ENCODE measurements around the gene PGBD5. TPM values are rescaled to one million over a fixed set of nuclear protein-coding genes. Genes with fewer than 3 reads are reported as not detected.
A peak's percentile ranks its signal among the peaks of the same experiment; 100 is the strongest.

The PGBD5 gene
- polyA plus RNA-seq, 3 donors, result 0.44 TPM; not detected in 2

DNA sequence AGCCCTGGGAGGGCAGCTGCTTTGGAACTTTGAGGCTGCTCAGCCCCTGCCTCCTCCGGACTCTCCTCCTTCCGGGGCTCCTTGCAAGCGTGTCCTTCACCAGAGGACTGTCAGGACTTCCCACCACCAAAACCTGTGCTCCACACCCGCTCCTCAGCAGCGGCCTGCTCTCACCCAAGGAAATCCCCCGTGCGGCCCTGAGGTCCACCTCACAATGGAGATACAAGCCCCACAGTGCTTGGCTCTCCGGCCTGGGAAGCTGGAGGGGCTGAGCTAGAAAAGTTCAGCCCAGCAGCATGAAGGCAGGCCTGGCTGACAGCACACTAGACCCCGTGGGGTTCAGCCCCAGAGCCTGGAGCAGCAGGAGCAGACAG is 33.6 kb downstream of the PGBD5 start:
- H3K4me3 Mint-ChIP-seq, result no peak overlapping the region
- WGBS (ENCODE audit: insufficient coverage), result 58% methylated on average over 7 of the region's 9 CpGs

DNA sequence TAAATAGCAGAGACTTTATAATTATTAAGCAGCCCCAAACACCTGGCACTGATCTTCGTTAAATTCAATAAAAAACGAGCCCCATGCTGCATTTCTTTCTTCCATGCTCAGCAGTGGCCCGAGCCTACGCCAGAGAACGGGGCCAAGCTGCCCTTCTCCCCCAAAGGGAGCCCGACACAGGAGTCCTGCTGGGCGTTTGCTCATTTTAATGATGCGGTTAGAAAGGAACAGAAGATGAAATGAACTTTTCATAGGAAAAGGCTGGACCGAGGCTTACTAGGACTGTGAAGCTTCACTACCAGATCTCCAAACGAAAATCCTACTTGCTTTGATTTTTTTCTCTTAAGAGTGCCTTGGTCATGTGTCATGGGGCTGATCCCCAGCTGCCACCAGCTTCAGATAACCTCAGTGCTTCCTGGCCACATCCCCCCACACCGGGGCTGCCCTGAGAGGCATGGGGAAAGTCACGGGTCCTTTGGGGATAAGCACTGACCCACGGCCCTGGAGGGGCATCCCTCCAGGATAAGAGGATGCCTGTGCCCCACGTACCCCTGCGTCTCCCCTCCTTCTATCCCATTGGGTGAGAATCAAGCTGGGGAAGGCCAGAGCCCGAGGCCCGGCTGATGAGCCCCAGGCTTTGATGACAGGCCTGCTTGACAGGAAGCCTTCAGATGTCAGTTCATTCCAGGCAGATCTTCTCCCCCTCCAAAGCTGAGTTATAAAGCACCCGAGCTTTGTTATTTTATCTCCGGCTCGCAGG is 34.2 kb downstream of the PGBD5 start:
- no peak overlapping the region for H3K4me2 ChIP-seq (replicated peaks; ENCODE audit: extremely low read depth, low read length, poor library complexity, severe bottlenecking)
- TF ChIP-seq CTCF (IDR thresholded peaks at IDR 0.05), result no peak
- H3K79me2 ChIP-seq (ENCODE audit: insufficient read depth, low read length), result no peaks in the 10 kb centered on the region
- H2AFZ ChIP-seq (ENCODE audit: insufficient read depth, low read depth, low read length, poor library complexity, severe bottlenecking), result no peak overlapping the region
- no peak overlapping the region for H3K27ac ChIP-seq (ENCODE audit: low read depth in 1 of 2, low read length in 2 of 2)
- H3K36me3 ChIP-seq (replicated peaks in 1 of 2; ENCODE audit: control insufficient read depth in 1 of 2, insufficient read depth in 2 of 2, low read length in 2 of 2), result no peaks in the 10 kb centered on the region
- DNase-seq, result no peak
- Mint-ChIP-seq H3K4me3 (no peak overlapping the region), H3K9me3 (peaks cover 0 to 17% (median 10%) of the 10 kb centered on the region in 7 donors), H3K27ac (no peak overlapping the region), H3K4me1 (no peaks in the 10 kb centered on the region), H3K36me3 (no peaks in the 10 kb centered on the region), H3K27me3 (ENCODE audit: low read depth in 3 of 3) (peaks cover 8 to 19% (median 9%) of the 10 kb centered on the region in 3 donors)
- WGBS (ENCODE audit: insufficient coverage), result 47% methylated on average over 9 of the region's 20 CpGs
- no peaks in the 10 kb centered on the region for H3K27me3 ChIP-seq (ENCODE audit: control insufficient read depth in 2 of 2, insufficient read depth in 2 of 2, low read length in 2 of 2)
- H3K4me1 ChIP-seq (ENCODE audit: control insufficient read depth in 1 of 2, insufficient read depth in 2 of 2, low read length in 2 of 2), result no peaks in the 10 kb centered on the region
- H4K20me1 ChIP-seq (ENCODE audit: insufficient read depth, low read length), result no peaks in the 10 kb centered on the region
- no peak overlapping the region for H3K4me3 ChIP-seq (replicated peaks in 1 of 3; ENCODE audit: low read depth in 2 of 3, low read length in 3 of 3)
- no peak overlapping the region for H3K9ac ChIP-seq (ENCODE audit: insufficient read depth, low read length, poor library complexity, severe bottlenecking)
- intact Hi-C loops (cut with micrococcal nuclease), result no loop called here
- H3K9me3 ChIP-seq (replicated peaks in 1 of 2; ENCODE audit: control insufficient read depth in 1 of 2, insufficient read depth in 1 of 2, low read length in 2 of 2), result peaks cover 0 to 13% of the 10 kb centered on the region in 2 donors

More for the DNA sequence above, 33.6 kb downstream of the PGBD5 start:
- Histone ChIP-seq H3K27ac (ENCODE audit: low read depth in 1 of 2, low read length in 2 of 2) (no peak overlapping the region), H4K20me1 (ENCODE audit: insufficient read depth, low read length) (no peaks in the 10 kb centered on the region), H3K4me2 (replicated peaks; ENCODE audit: extremely low read depth, low read length, poor library complexity, severe bottlenecking) (no peak overlapping the region), H3K9ac (ENCODE audit: insufficient read depth, low read length, poor library complexity, severe bottlenecking) (no peak overlapping the region), H2AFZ (ENCODE audit: insufficient read depth, low read depth, low read length, poor library complexity, severe bottlenecking) (no peak overlapping the region), H3K36me3 (replicated peaks in 1 of 2; ENCODE audit: control insufficient read depth in 1 of 2, insufficient read depth in 2 of 2, low read length in 2 of 2) (no peaks in the 10 kb centered on the region), H3K27me3 (ENCODE audit: control insufficient read depth in 2 of 2, insufficient read depth in 2 of 2, low read length in 2 of 2) (no peaks in the 10 kb centered on the region), H3K9me3 (replicated peaks in 1 of 2; ENCODE audit: control insufficient read depth in 1 of 2, insufficient read depth in 1 of 2, low read length in 2 of 2) (peaks cover 0 to 13% of the 10 kb centered on the region in 2 donors), H3K79me2 (ENCODE audit: insufficient read depth, low read length) (no peaks in the 10 kb centered on the region), H3K4me3 (replicated peaks in 1 of 3; ENCODE audit: low read depth in 2 of 3, low read length in 3 of 3) (no peak overlapping the region), H3K4me1 (ENCODE audit: control insufficient read depth in 1 of 2, insufficient read depth in 2 of 2, low read length in 2 of 2) (no peaks in the 10 kb centered on the region)
- intact Hi-C loops (cut with micrococcal nuclease), result no loop called here
- Mint-ChIP-seq H3K27ac (peak overlapping the region in 1 of 7 donors; percentile 65), H3K4me1 (no peaks in the 10 kb centered on the region), H3K36me3 (no peaks in the 10 kb centered on the region), H3K9me3 (peaks cover 0 to 17% (median 10%) of the 10 kb centered on the region in 7 donors), H3K27me3 (ENCODE audit: low read depth in 3 of 3) (peaks cover 8 to 19% (median 9%) of the 10 kb centered on the region in 3 donors)
- TF ChIP-seq CTCF (IDR thresholded peaks at IDR 0.05), result no peak
- DNase-seq, result no peak

Measured in CD14-positive monocyte (primary cell).